Stimulated activated naive CD8-positive, alpha-beta T cell treated with anti-CD3 and anti-CD28 coated beads, Interleukin-15, amount 100 ng/mL, for 72 hours (primary cell): ENCODE measurements around the gene CEP350.
A peak's percentile ranks its signal among the peaks of the same experiment; 100 is the strongest.

Source experiments
- ATAC-seq: fragments of 150-1000 bp; cut with Tn5 transposase; 2 replicates; pipeline ENCODE4 v1.10.0; 2021; ENCODE audit warnings: mild to moderate bottlenecking, moderate library complexity
- DNase-seq, 2 donors: peaks; one replicate each; pipeline ENCODE4 v3.0.0; 2021 to 2022
- H3K27ac Mint-ChIP-seq, 2 donors: one replicate each; pipeline ENCODE4 v1.8.0; 2022; ENCODE audit warnings: mild to moderate bottlenecking in 2 of 2, mixed read lengths in 2 of 2, moderate library complexity in 2 of 2
- H3K27me3 Mint-ChIP-seq: one replicate; pipeline ENCODE4 v1.8.0; 2022; ENCODE audit warnings: mixed read lengths
- H3K4me1 Mint-ChIP-seq: one replicate; pipeline ENCODE4 v1.8.0; 2022; ENCODE audit warnings: mild to moderate bottlenecking, mixed read lengths
- H3K4me3 Mint-ChIP-seq, 2 donors: one replicate each; pipeline ENCODE4 v1.8.0; 2022; ENCODE audit warnings: mild to moderate bottlenecking in 2 of 2, mixed read lengths in 2 of 2, moderate library complexity in 1 of 2
- H3K9me3 Mint-ChIP-seq, 2 donors: one replicate each; pipeline ENCODE4 v1.8.0; 2022; ENCODE audit warnings: mixed read lengths in 2 of 2

The CEP350 gene

DNA sequence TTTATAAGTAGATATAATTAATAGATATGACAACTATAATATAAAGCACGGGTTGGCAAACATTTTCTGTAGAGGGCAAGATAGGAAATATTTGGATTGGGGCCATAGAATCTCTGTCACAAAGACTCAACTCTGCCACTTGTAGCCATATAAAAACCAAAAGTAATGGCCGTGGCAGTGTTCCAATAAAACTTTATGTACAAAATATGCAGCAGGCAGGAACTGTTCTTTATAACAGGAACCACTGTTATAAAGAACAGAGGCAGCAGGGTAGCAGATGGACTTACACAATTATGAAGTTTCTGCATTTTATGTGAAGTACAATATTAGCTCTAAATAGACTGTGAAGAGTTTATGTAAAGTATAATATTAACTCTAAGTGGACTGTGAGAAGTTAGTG lies 183.2 kb downstream of the CEP350 start:
- Mint-ChIP-seq H3K27me3 (peaks cover 19% of the 10 kb centered on the region), H3K9me3 (peaks cover 0 to 11% of the 10 kb centered on the region in 2 donors), H3K4me1 (no peaks in the 10 kb centered on the region), H3K4me3 (no peak overlapping the region), H3K27ac (no peak overlapping the region)
- ATAC-seq: no peak
- DNase-seq: no peak

DNA sequence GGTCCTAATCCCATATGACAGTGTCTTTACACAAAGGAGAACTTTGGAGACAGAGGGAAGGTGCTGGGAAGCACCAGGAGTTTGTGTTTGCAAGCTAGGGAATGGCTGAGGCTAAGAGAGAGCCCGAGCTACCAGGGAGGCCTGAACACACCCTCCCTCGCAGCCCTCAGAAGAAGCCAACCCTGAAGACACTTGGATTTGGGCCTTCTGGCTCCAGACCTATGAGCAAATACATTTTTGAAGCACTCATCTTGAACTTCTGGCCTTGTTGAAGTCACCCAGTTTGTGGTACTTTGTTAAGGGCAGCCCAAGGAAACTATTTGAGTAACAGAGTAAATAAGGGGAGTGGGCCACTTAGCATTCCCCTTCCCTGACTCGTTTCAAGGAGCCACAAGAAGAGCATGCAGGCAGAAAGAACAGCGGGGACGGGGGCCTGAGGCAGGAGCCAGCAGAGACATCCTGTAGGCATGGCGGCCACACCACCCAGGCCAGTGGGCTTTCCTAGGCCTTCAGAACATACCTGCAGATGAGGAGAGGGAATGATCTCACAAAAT lies 186.8 kb downstream of the CEP350 start:
- no peak for ATAC-seq
- Mint-ChIP-seq H3K4me3 (no peak overlapping the region), H3K9me3 (peaks cover 0 to 6% of the 10 kb centered on the region in 2 donors), H3K27me3 (peaks cover 8% of the 10 kb centered on the region), H3K4me1 (no peaks in the 10 kb centered on the region), H3K27ac (no peak overlapping the region)
- DNase-seq: no peak

GRCh38 chr1:180143359-180143758 lies 188.7 kb downstream of the CEP350 start:
- DNase-seq: no peak
- Mint-ChIP-seq H3K4me3 (no peak overlapping the region), H3K9me3 (no peaks in the 10 kb centered on the region), H3K27ac (no peak overlapping the region), H3K27me3 (no peaks in the 10 kb centered on the region), H3K4me1 (no peaks in the 10 kb centered on the region)
- ATAC-seq: no peak

DNA sequence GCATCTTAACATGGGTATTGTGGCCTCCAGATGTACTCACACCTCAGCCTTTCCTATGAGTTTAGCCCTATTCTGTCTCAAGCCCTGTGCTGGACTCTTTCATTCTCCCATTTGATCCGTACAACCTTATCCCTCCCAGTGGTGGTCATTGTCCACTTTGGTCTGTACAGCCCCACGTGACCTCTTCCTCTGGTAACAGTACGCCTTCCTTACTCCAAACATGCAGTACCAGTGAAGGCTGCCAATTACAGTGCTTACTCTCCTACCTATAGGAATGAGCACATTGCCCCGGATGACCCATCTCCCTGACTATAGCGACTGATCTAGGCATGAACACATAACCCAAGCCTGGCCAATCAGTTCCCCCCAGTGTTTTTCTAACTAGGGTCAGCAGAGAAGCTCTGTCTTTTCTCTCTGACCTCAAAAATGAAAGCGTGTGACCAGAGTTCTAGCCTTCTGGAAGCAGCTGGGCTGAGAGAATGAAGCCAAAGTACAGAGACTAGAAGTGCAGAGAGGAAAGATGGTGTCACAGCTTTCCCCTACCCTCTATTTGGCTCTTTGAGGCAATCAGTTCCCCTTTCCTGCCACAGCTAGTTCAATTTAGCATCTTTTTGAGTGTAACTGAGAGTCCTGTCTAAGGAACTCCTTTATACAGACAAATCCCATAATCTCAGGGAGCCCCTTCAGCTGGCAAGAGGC lies 190.2 kb downstream of the CEP350 start:
- Mint-ChIP-seq H3K4me3 (no peak overlapping the region), H3K27me3 (no peaks in the 10 kb centered on the region), H3K27ac (no peak overlapping the region), H3K9me3 (no peaks in the 10 kb centered on the region), H3K4me1 (no peaks in the 10 kb centered on the region)
- no peak for DNase-seq
- no peak for ATAC-seq

DNA sequence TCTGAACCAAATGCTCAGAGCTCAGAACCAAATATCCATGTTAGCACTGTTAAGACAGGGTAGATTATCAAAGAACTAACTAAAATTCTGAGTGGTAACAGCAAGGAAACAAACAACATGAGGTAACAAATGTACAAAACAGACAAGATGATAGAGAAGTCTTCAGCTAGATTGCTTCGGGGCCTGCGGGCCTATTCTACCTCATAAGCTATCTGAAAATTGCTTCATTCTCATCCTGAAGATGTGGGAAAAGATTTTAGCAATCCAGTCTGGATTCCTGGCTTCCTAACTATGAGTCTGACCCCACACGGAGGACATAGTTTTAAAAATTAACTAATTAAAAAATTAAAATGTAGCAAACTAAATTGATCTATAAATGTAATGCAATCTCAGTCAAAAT lies 190.8 kb downstream of the CEP350 start:
- H3K4me3 Mint-ChIP-seq: no peak overlapping the region
- no peaks in the 10 kb centered on the region for H3K9me3 Mint-ChIP-seq
- no peaks in the 10 kb centered on the region for H3K4me1 Mint-ChIP-seq
- no peaks in the 10 kb centered on the region for H3K27me3 Mint-ChIP-seq
- ATAC-seq (no peak), DNase-seq (no peak)
- no peak overlapping the region for H3K27ac Mint-ChIP-seq

GRCh38 chr1:180150982-180151381 lies 196.4 kb downstream of the CEP350 start:
- H3K27ac Mint-ChIP-seq: no peak overlapping the region
- no peak overlapping the region for H3K4me3 Mint-ChIP-seq
- DNase-seq (no peak), ATAC-seq (no peak)
- no peaks in the 10 kb centered on the region for H3K9me3 Mint-ChIP-seq
- H3K27me3 Mint-ChIP-seq: no peaks in the 10 kb centered on the region
- H3K4me1 Mint-ChIP-seq: peaks cover 21% of the 10 kb centered on the region

GRCh38 chr1:180151508-180151907 lies 196.9 kb downstream of the CEP350 start:
- H3K4me3 Mint-ChIP-seq: no peak overlapping the region
- ATAC-seq (no peak), DNase-seq (no peak)
- peaks cover 26% of the 10 kb centered on the region for H3K4me1 Mint-ChIP-seq
- H3K27me3 Mint-ChIP-seq: no peaks in the 10 kb centered on the region
- no peaks in the 10 kb centered on the region for H3K9me3 Mint-ChIP-seq
- no peak overlapping the region for H3K27ac Mint-ChIP-seq

GRCh38 chr1:180152588-180152987 lies 198.0 kb downstream of the CEP350 start:
- no peaks in the 10 kb centered on the region for H3K9me3 Mint-ChIP-seq

GRCh38 chr1:180153032-180153431 lies 198.4 kb downstream of the CEP350 start:
- no peak overlapping the region for H3K4me3 Mint-ChIP-seq
- no peaks in the 10 kb centered on the region for H3K27me3 Mint-ChIP-seq
- no peak overlapping the region for H3K27ac Mint-ChIP-seq
- DNase-seq (no peak), ATAC-seq (no peak)
- H3K4me1 Mint-ChIP-seq: peaks cover 38% of the 10 kb centered on the region
- no peaks in the 10 kb centered on the region for H3K9me3 Mint-ChIP-seq

More at GRCh38 chr1:180152588-180152987, 198.0 kb downstream of the CEP350 start:
- ATAC-seq (no peak), DNase-seq (no peak)
- no peaks in the 10 kb centered on the region for H3K27me3 Mint-ChIP-seq
- no peak overlapping the region for H3K4me3 Mint-ChIP-seq
- H3K4me1 Mint-ChIP-seq: peaks cover 36% of the 10 kb centered on the region
- no peak overlapping the region for H3K27ac Mint-ChIP-seq

DNA sequence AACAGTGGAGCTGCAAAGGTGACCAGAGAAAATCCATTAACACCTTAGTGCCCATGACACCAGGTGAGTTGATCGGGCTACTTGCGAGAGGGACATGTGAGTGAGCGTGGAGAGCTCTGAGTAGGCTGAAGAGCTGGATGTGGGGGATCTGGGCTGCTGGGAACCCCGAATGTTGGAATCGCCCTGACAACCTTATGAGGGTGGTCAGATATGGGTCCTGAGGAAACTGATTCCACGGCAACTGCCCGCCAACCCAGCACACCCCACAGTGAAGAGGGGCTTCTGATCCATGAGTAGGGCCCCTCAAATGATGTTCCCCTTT lies 199.4 kb downstream of the CEP350 start:
- H3K4me3 Mint-ChIP-seq: peak overlapping the region; percentile 87 to 91
- no peak for DNase-seq
- no peak for ATAC-seq
- peaks cover 45% of the 10 kb centered on the region for H3K4me1 Mint-ChIP-seq
- no peaks in the 10 kb centered on the region for H3K27me3 Mint-ChIP-seq
- peak overlapping the region; percentile 91 to 92 for H3K27ac Mint-ChIP-seq
- no peaks in the 10 kb centered on the region for H3K9me3 Mint-ChIP-seq

DNA sequence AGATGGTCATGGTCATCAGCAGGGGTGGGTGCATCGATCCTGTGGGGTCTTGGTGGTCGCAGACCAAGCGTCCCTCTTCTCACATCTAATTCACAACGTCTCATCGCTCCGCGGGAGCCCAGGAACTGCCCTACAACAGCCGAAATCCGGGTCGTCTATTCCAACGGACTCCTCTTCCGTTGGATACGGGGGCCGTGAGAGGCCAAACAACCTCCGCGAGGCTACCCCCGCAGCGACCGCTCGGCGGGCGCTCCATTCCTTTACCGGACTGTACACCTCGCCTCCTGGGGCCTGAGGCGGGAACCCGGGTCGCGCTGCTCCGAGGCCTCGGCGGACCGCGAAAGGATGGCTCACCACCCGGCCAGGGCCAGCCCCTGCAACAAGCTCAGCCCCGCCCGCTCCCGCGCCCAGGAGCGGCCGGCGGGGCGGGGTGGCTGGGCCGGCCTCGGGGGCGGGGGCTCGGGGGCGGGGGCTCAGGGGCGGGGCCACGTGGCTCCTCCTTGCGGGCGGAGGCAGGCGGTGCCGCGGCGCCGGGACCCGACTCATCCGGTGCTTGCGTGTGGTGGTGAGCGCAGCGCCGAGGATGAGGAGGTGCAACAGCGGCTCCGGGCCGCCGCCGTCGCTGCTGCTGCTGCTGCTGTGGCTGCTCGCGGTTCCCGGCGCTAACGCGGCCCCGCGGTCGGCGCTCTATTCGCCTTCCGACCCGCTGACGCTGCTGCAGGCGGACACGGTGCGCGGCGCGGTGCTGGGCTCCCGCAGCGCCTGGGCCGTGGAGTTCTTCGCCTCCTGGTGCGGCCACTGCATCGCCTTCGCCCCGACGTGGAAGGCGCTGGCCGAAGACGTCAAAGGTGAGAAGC lies 199.9 kb downstream of the CEP350 start, which contains the start of gene QSOX1:
Gene QSOX1 (plus strand): TSS at position 545 of the 857 bp plus-strand sequence. CDS start 39 bp downstream, at position 584.
- Mint-ChIP-seq H3K27me3 (no peaks in the 10 kb centered on the region), H3K4me1 (peaks cover 51% of the 10 kb centered on the region), H3K27ac (peak within 1 kb of the TSS; percentile 93 to 98), H3K4me3 (peak within 1 kb of the TSS; percentile 91 to 99), H3K9me3 (no peaks in the 10 kb centered on the region)
- DNase-seq (peak; percentile 87 to 91), ATAC-seq (peak; percentile 95)

- peak; percentile 4 for ATAC-seq
- Mint-ChIP-seq H3K4me1 (peaks cover 56% of the 10 kb centered on the region), H3K9me3 (no peaks in the 10 kb centered on the region)
These were observed 200.6 kb downstream of the CEP350 start for GRCh38 chr1:180155182-180155682.

GRCh38 chr1:180156201-180156600 lies 201.6 kb downstream of the CEP350 start:
- Mint-ChIP-seq H3K27me3 (no peaks in the 10 kb centered on the region), H3K4me3 (peak overlapping the region; percentile 16 to 84), H3K4me1 (peaks cover 56% of the 10 kb centered on the region), H3K9me3 (no peaks in the 10 kb centered on the region), H3K27ac (no peak overlapping the region)
- DNase-seq (no peak), ATAC-seq (no peak)

More at GRCh38 chr1:180155182-180155682, 200.6 kb downstream of the CEP350 start:
- Mint-ChIP-seq H3K4me3 (peak overlapping the region; percentile 84 to 99), H3K27ac (peak overlapping the region; percentile 93 to 98), H3K27me3 (no peaks in the 10 kb centered on the region)
- DNase-seq: peak; percentile 24

DNA sequence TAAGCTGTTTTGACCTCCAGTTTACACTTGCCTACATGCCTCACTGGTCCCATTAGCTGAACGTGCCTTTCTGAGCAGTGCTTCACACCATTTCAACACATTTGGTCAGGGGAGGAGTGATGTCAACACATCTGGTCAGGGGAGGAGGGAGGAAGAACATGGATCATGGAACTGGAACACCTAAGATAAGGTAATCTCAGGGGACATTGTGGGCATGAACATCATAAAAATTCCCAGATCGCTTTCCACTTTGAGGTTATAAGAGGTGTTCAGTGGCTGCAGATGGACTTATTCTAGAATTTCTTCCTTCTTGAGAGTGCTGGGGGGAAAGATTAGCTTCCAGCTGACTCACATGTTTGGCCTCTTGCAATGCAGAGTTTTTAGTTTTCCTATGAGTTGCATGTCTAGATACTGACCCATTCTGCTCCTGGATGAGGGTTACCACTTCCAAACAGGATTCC lies 202.1 kb downstream of the CEP350 start:
- Mint-ChIP-seq H3K9me3 (no peaks in the 10 kb centered on the region), H3K27ac (no peak overlapping the region), H3K4me3 (no peak overlapping the region), H3K4me1 (peaks cover 56% of the 10 kb centered on the region), H3K27me3 (no peaks in the 10 kb centered on the region)
- DNase-seq (no peak), ATAC-seq (no peak)

GRCh38 chr1:180157108-180157507 lies 202.5 kb downstream of the CEP350 start:
- Mint-ChIP-seq H3K4me3 (no peak overlapping the region), H3K4me1 (peaks cover 56% of the 10 kb centered on the region), H3K9me3 (no peaks in the 10 kb centered on the region), H3K27ac (no peak overlapping the region), H3K27me3 (no peaks in the 10 kb centered on the region)
- ATAC-seq (no peak), DNase-seq (no peak)
